Liver (tissue), 9 donors: ENCODE results near the gene GRID1. TPM values are rescaled to one million over a fixed set of nuclear protein-coding genes. Genes with fewer than 3 reads are reported as not detected.

Experiments used
- DNase-seq: peaks from one replicate; pipeline ENCODE4 v3.0.0-alpha.2; 2017; ENCODE audit warnings: low spot score
- H3K27ac ChIP-seq, 2 donors: one replicate each; pipeline ENCODE4 v1.7.0; 2013; ENCODE audit warnings: inconsistent platforms in 2 of 2, low read length in 2 of 2, control low read depth in 1 of 2, low read depth in 1 of 2, mild to moderate bottlenecking in 1 of 2
- H3K27me3 ChIP-seq, 4 donors: one replicate each; pipeline versions ENCODE4 v1.6.1 to v1.7.0; 2013; ENCODE audit warnings: low read length in 3 of 4, inconsistent platforms in 1 of 4, mild to moderate bottlenecking in 1 of 4, moderate library complexity in 1 of 4; ENCODE audit not compliant: control insufficient read depth in 4 of 4, insufficient read depth in 4 of 4
- H3K36me3 ChIP-seq, 4 donors: one replicate each; pipeline versions ENCODE4 v1.6.1 to v1.7.0; 2013; ENCODE audit warnings: low read length in 3 of 4, mild to moderate bottlenecking in 3 of 4, low read depth in 1 of 4, moderate library complexity in 1 of 4; ENCODE audit not compliant: control insufficient read depth in 4 of 4, insufficient read depth in 3 of 4
- H3K4me1 ChIP-seq, 4 donors: one replicate each; pipeline versions ENCODE4 v1.6.1 to v1.7.0; 2013; ENCODE audit warnings: low read length in 3 of 4, mild to moderate bottlenecking in 3 of 4, moderate library complexity in 1 of 4; ENCODE audit not compliant: control insufficient read depth in 4 of 4, insufficient read depth in 4 of 4
- H3K4me3 ChIP-seq, 3 donors: one replicate each; pipeline versions ENCODE4 v1.6.1 to v1.7.0; 2013; ENCODE audit warnings: low read length in 3 of 3, control low read depth in 1 of 3, low read depth in 1 of 3, mild to moderate bottlenecking in 1 of 3
- H3K9ac ChIP-seq, 2 donors: one replicate each; pipeline ENCODE4 v1.7.0; 2013; ENCODE audit warnings: low read length in 2 of 2, mild to moderate bottlenecking in 2 of 2, moderate library complexity in 2 of 2, control low read depth in 1 of 2, low read depth in 1 of 2
- H3K9me3 ChIP-seq, 4 donors: one replicate each; pipeline versions ENCODE4 v1.6.1 to v1.7.0; 2013; ENCODE audit warnings: low read length in 3 of 4; ENCODE audit not compliant: control insufficient read depth in 4 of 4
- ATF3 ChIP-seq: IDR thresholded peaks from 2 replicates; pipeline ENCODE4 v1.6.1; 2016; ENCODE audit warnings: antibody characterized with exemption
- CTCF ChIP-seq: fragments of 150-350 bp; IDR thresholded peaks from 2 replicates; pipeline ENCODE4 v1.5.1; 2017; ENCODE audit warnings: improper control_type of control experiment, low read depth, low read length; ENCODE audit not compliant: missing input control
- EGR1 ChIP-seq, 2 donors: IDR thresholded peaks; 2 replicates each; pipeline ENCODE4 v1.6.1; 2016 to 2018; ENCODE audit warnings: antibody characterized with exemption in 2 of 2, low read depth in 2 of 2
- FOXA2 ChIP-seq: IDR thresholded peaks from 2 replicates; pipeline ENCODE4 v1.6.1; 2016; ENCODE audit warnings: antibody characterized with exemption
- GABPA ChIP-seq, 2 donors: IDR thresholded peaks in 1 of 2; conservative IDR thresholded peaks in 1 of 2; 2 replicates each; pipeline ENCODE4 v1.6.1; 2016; ENCODE audit warnings: antibody characterized with exemption in 2 of 2, mild to moderate bottlenecking in 1 of 2, moderate library complexity in 1 of 2
- HNF4A ChIP-seq, 2 donors: conservative IDR thresholded peaks; 2 replicates each; pipeline ENCODE4 v1.6.1; 2016; ENCODE audit warnings: antibody characterized with exemption in 2 of 2, mild to moderate bottlenecking in 2 of 2
- JUND ChIP-seq, 2 donors: IDR thresholded peaks; 2 replicates each; pipeline ENCODE4 v1.6.1; 2016; ENCODE audit warnings: antibody characterized with exemption in 2 of 2
- MAX ChIP-seq: IDR thresholded peaks from 2 replicates; pipeline ENCODE4 v1.6.1; 2016; ENCODE audit warnings: antibody characterized with exemption
- NR2F2 ChIP-seq: IDR thresholded peaks from 2 replicates; pipeline ENCODE4 v1.6.1; 2016; ENCODE audit warnings: antibody characterized with exemption
- RAD21 ChIP-seq, 2 donors: IDR thresholded peaks; 2 replicates each; pipeline ENCODE4 v1.6.1; 2016; ENCODE audit warnings: antibody characterized with exemption in 2 of 2, mild to moderate bottlenecking in 2 of 2
- REST ChIP-seq: IDR thresholded peaks from 2 replicates; pipeline ENCODE4 v1.6.1; 2016; ENCODE audit warnings: antibody characterized with exemption, mild to moderate bottlenecking
- RXRA ChIP-seq, 2 donors: IDR thresholded peaks; 2 replicates each; pipeline ENCODE4 v1.6.1; 2017 to 2018; ENCODE audit warnings: antibody characterized with exemption in 2 of 2, mild to moderate bottlenecking in 1 of 2
- SP1 ChIP-seq: IDR thresholded peaks from 2 replicates; pipeline ENCODE4 v1.6.1; 2018; ENCODE audit warnings: antibody characterized with exemption, mild to moderate bottlenecking
- TAF1 ChIP-seq: conservative IDR thresholded peaks from 2 replicates; pipeline ENCODE4 v1.6.1; 2016; ENCODE audit warnings: antibody characterized with exemption, mild to moderate bottlenecking
- YY1 ChIP-seq: IDR thresholded peaks from 2 replicates; pipeline ENCODE4 v1.6.1; 2016; ENCODE audit warnings: antibody characterized with exemption, mild to moderate bottlenecking
- ZBTB33 ChIP-seq: IDR thresholded peaks from 2 replicates; pipeline ENCODE4 v1.6.1; 2016; ENCODE audit warnings: antibody characterized with exemption
- WGBS: extraction: QIAGEN DNeasy Blood & Tissue Kit; methylation state at CpG from one replicate; pipeline ENCODE4 v1.1.7; 2013; 5-methylcytosine and 5-hydroxymethylcytosine counted together
- polyA plus RNA-seq, 2 donors: library from polyadenylated mRNA; stranded (reverse) in 1 of 2; unstranded in 1 of 2; fragments of 200-250 nt in 1 of 2; fragments of >200 nt in 1 of 2; fragmentation: Nextera tagmentation in 1 of 2; extraction: Ambion mirVana in 1 of 2; gene quantifications; one replicate each; pipeline versions ENCODE4 v1.2.1 to v1.2.3, GENCODE V29; 2013 to 2015
- total RNA-seq, 2 donors: library from RNA; depleted of rRNA; stranded (reverse); fragments of >200 nt; gene quantifications; one replicate each; pipeline ENCODE4 v1.2.3, GENCODE V29; 2014
- donor health status: healthy.
- donor health status: healthy.
- donor health status: healthy.
- donor health status: healthy.
- donor health status: healthy.

The GRID1 gene
- total and polyA plus RNA-seq, 4 donors = 0.09 to 0.17 (median 0.14) TPM; not detected in 1

- H3K9ac ChIP-seq = no peak overlapping the region
- no peaks in the 10 kb centered on the region for H3K9me3 ChIP-seq
- H3K27me3 ChIP-seq = no peaks in the 10 kb centered on the region
- H3K36me3 ChIP-seq = no peaks in the 10 kb centered on the region
- WGBS = 85% methylated on average over 15 of the region's 15 CpGs
- no peaks in the 10 kb centered on the region for H3K4me1 ChIP-seq
- DNase-seq = no peak
- H3K4me3 ChIP-seq = no peak overlapping the region
- no peak for TF ChIP-seq YY1
- TF ChIP-seq ATF3 = no peak
- no peak for TF ChIP-seq CTCF
- no peak for TF ChIP-seq SP1
- no peak for TF ChIP-seq GABPA (IDR thresholded peaks at IDR 0.05 in 1 of 2, conservative IDR thresholded peaks at IDR 0.05 in 1 of 2)
- no peak for TF ChIP-seq RAD21 (IDR thresholded peaks at IDR 0.05)
- no peak for TF ChIP-seq TAF1
- TF ChIP-seq MAX = no peak
- no peak for TF ChIP-seq NR2F2
- TF ChIP-seq ZBTB33 = no peak
- no peak for TF ChIP-seq REST
- TF ChIP-seq FOXA2 = no peak
- no peak for TF ChIP-seq RXRA (IDR thresholded peaks at IDR 0.05)
- no peak for TF ChIP-seq EGR1 (IDR thresholded peaks at IDR 0.05; ENCODE audit: low read depth in 2 of 2)
- TF ChIP-seq HNF4A (conservative IDR thresholded peaks at IDR 0.05) = no peak
- no peak for TF ChIP-seq JUND (IDR thresholded peaks at IDR 0.05)
- no peak overlapping the region for H3K27ac ChIP-seq
Observed at GRCh38 chr10:86170255-86171108, 196.1 kb downstream of the GRID1 start.
